Measurements from ENCODE around the gene BET1. TPM values are rescaled to one million over a fixed set of nuclear protein-coding genes. Genes with fewer than 3 reads are reported as not detected.

BET1 gene
- total RNA-seq, 4 donors from 2014 or later, result 12.7 to 37.0 (median 14.2) TPM

GRCh38 chr7:93985101-93985500 is 19.1 kb downstream of the BET1 start:
- Histone ChIP-seq H3K27me3 (no peaks in the 10 kb centered on the region), H3K9me3 (no peaks in the 10 kb centered on the region), H3K4me1 (no peaks in the 10 kb centered on the region), H3K27ac (no peak overlapping the region), H3K4me3 (no peak overlapping the region), H3K36me3 (no peaks in the 10 kb centered on the region)
- no peak for DNase-seq (ENCODE audit: low spot score in 2 of 2)
- no peak for TF ChIP-seq POLR2A (IDR thresholded peaks at IDR 0.05)
- TF ChIP-seq POLR2AphosphoS5 (IDR thresholded peaks at IDR 0.05), result no peak
- no peak for TF ChIP-seq CTCF (IDR thresholded peaks at IDR 0.05)
- no peak for TF ChIP-seq EP300 (IDR thresholded peaks at IDR 0.05)
- 53% methylated on average over 1 of the region's 1 CpG for WGBS

GRCh38 chr7:93984024-93984423 is 20.1 kb downstream of the BET1 start:
- TF ChIP-seq POLR2AphosphoS5 (IDR thresholded peaks at IDR 0.05) (no peak), POLR2A (IDR thresholded peaks at IDR 0.05) (no peak), CTCF (IDR thresholded peaks at IDR 0.05) (no peak), EP300 (IDR thresholded peaks at IDR 0.05) (no peak)
- no peaks in the 10 kb centered on the region for H3K27me3 ChIP-seq
- no peak for DNase-seq (ENCODE audit: low spot score in 2 of 2)
- H3K4me3 ChIP-seq, result no peak overlapping the region
- H3K27ac ChIP-seq, result no peak overlapping the region
- no peaks in the 10 kb centered on the region for H3K36me3 ChIP-seq
- H3K4me1 ChIP-seq, result no peaks in the 10 kb centered on the region
- no peaks in the 10 kb centered on the region for H3K9me3 ChIP-seq

GRCh38 chr7:93981480-93981874 is 22.7 kb downstream of the BET1 start:
- TF ChIP-seq POLR2AphosphoS5 (IDR thresholded peaks at IDR 0.05) (no peak), POLR2A (IDR thresholded peaks at IDR 0.05) (no peak), CTCF (IDR thresholded peaks at IDR 0.05) (no peak), EP300 (IDR thresholded peaks at IDR 0.05) (no peak)
- Histone ChIP-seq H3K4me1 (no peaks in the 10 kb centered on the region), H3K9me3 (no peaks in the 10 kb centered on the region), H3K27me3 (no peaks in the 10 kb centered on the region), H3K36me3 (no peaks in the 10 kb centered on the region), H3K27ac (no peak overlapping the region), H3K4me3 (no peak overlapping the region)
- 45% methylated on average over 2 of the region's 2 CpGs for WGBS
- no peak for DNase-seq (ENCODE audit: low spot score in 2 of 2)

- Histone ChIP-seq H3K27ac (no peak overlapping the region), H3K36me3 (no peaks in the 10 kb centered on the region), H3K9me3 (no peaks in the 10 kb centered on the region), H3K27me3 (no peaks in the 10 kb centered on the region), H3K4me1 (no peaks in the 10 kb centered on the region), H3K4me3 (no peak overlapping the region)
- no peak for DNase-seq (ENCODE audit: low spot score in 2 of 2)
- 89% methylated on average over 5 of the region's 5 CpGs for WGBS
- no peak for TF ChIP-seq POLR2A (IDR thresholded peaks at IDR 0.05)
- no peak for TF ChIP-seq CTCF (IDR thresholded peaks at IDR 0.05)
- TF ChIP-seq EP300 (IDR thresholded peaks at IDR 0.05), result no peak
- no peak for TF ChIP-seq POLR2AphosphoS5 (IDR thresholded peaks at IDR 0.05)
These were observed 23.2 kb downstream of the BET1 start for GRCh38 chr7:93980744-93981479.

- H3K4me3 ChIP-seq, result no peak overlapping the region
- H3K27ac ChIP-seq, result no peak overlapping the region
- no peaks in the 10 kb centered on the region for H3K9me3 ChIP-seq
- WGBS, result 72% methylated on average over 7 of the region's 7 CpGs
- TF ChIP-seq POLR2A (IDR thresholded peaks at IDR 0.05), result no peak
- no peak for TF ChIP-seq POLR2AphosphoS5 (IDR thresholded peaks at IDR 0.05)
- no peak for TF ChIP-seq CTCF (IDR thresholded peaks at IDR 0.05)
- TF ChIP-seq EP300 (IDR thresholded peaks at IDR 0.05), result no peak
- H3K36me3 ChIP-seq, result no peaks in the 10 kb centered on the region
- DNase-seq (ENCODE audit: low spot score in 2 of 2), result no peak
- H3K4me1 ChIP-seq, result no peaks in the 10 kb centered on the region
- H3K27me3 ChIP-seq, result no peaks in the 10 kb centered on the region
These were observed 26.8 kb downstream of the BET1 start for GRCh38 chr7:93977211-93977950.

Measured in suprapubic skin (tissue), 4 donors.